WTC11 (cell line): Measurements from ENCODE around the gene ACADL. TPM values are rescaled to one million over a fixed set of nuclear protein-coding genes. Genes with fewer than 3 reads are reported as not detected.
A peak's percentile ranks its signal among the peaks of the same experiment; 100 is the strongest.

Experiments used
- ATAC-seq: fragments of 200-7000 bp; cut with Tn5 transposase; 2 replicates; pipeline ENCODE4 v1.10.0; 2021; ENCODE audit warnings: mild to moderate bottlenecking, moderate library complexity
- CTCF ChIA-PET: fragments of 300-600 bp; sonication (Branson Sonifier 250); formaldehyde crosslinking; loops from one replicate; lab custom pipeline; 2021; ENCODE audit warnings: antibody characterized with exemption; lab: Charles Lee
- POLR2A ChIA-PET: fragments of 350-600 bp; sonication (Branson Sonifier 250); formaldehyde crosslinking; loops from one replicate; lab custom pipeline; 2021; ENCODE audit warnings: antibody characterized with exemption; lab: Charles Lee
- DNase-seq: peaks from one replicate; pipeline ENCODE4 v3.0.0; 2021; ENCODE audit warnings: low spot score
- H3K27ac Mint-ChIP-seq: 2 replicates; pipeline ENCODE4 v1.8.0; 2021; ENCODE audit warnings: mixed read lengths
- H3K27me3 Mint-ChIP-seq: 2 replicates; pipeline ENCODE4 v1.8.0; 2021; ENCODE audit warnings: low read depth, mild to moderate bottlenecking, moderate library complexity, mixed read lengths
- H3K36me3 Mint-ChIP-seq: 2 replicates; pipeline ENCODE4 v1.8.0; 2021; ENCODE audit warnings: mixed read lengths
- H3K4me1 Mint-ChIP-seq: 2 replicates; pipeline ENCODE4 v1.8.0; 2022; ENCODE audit warnings: mixed read lengths
- H3K4me3 Mint-ChIP-seq: 2 replicates; pipeline ENCODE4 v1.8.0; 2021; ENCODE audit warnings: mild to moderate bottlenecking, moderate library complexity, mixed read lengths
- H3K9me3 Mint-ChIP-seq: 2 replicates; pipeline ENCODE4 v1.8.0; 2021; ENCODE audit warnings: mixed read lengths
- CREB1 ChIP-seq: sonication (generic); formaldehyde crosslinking; IDR thresholded peaks from 2 replicates; pipeline ENCODE4 v1.8.0; 2023; ENCODE audit warnings: mild to moderate bottlenecking, missing genetic modification reagents
- CTCF ChIP-seq: fragments of 200-600 bp; IDR thresholded peaks from 2 replicates; pipeline ENCODE4 v1.8.0; 2022; ENCODE audit warnings: antibody characterized with exemption
- GRHL2 ChIP-seq: fragments of 250-450 bp; sonication (Bioruptor Pico); IDR thresholded peaks from 2 replicates; pipeline ENCODE4 v1.8.0; 2022; ENCODE audit warnings: mild to moderate bottlenecking, moderate library complexity; ENCODE audit not compliant: insufficient replicate concordance, severe bottlenecking
- HMGA2 ChIP-seq: fragments of 250-450 bp; sonication (Bioruptor Pico); IDR thresholded peaks from 2 replicates; pipeline ENCODE4 v1.4.0; 2021; ENCODE audit warnings: mild to moderate bottlenecking, moderate library complexity
- IRF2 ChIP-seq: sonication (generic); formaldehyde crosslinking; IDR thresholded peaks from 2 replicates; pipeline ENCODE4 v1.8.0; 2022; ENCODE audit warnings: low read depth, missing genetic modification reagents, borderline replicate concordance
- MAX ChIP-seq: sonication (generic); formaldehyde crosslinking; IDR thresholded peaks from 2 replicates; pipeline ENCODE4 v1.8.0; 2022; ENCODE audit warnings: mild to moderate bottlenecking, missing genetic modification reagents
- MYBL2 ChIP-seq: sonication (generic); formaldehyde crosslinking; IDR thresholded peaks from 2 replicates; pipeline ENCODE4 v1.8.1; 2023; ENCODE audit warnings: mild to moderate bottlenecking, moderate library complexity, missing genetic modification reagents
- NFATC4 ChIP-seq: fragments of 250-450 bp; sonication (Bioruptor Pico); IDR thresholded peaks from 2 replicates; pipeline ENCODE4 v1.9.0; 2021; ENCODE audit warnings: mild to moderate bottlenecking
- NR1H2 ChIP-seq: sonication (generic); formaldehyde crosslinking; IDR thresholded peaks from 2 replicates; pipeline ENCODE4 v1.9.0; 2021; ENCODE audit warnings: mild to moderate bottlenecking, moderate library complexity, missing genetic modification reagents
- PREB ChIP-seq: sonication (generic); formaldehyde crosslinking; IDR thresholded peaks from 2 replicates; pipeline ENCODE4 v1.8.1; 2022; ENCODE audit warnings: mild to moderate bottlenecking, missing genetic modification reagents, moderate library complexity, borderline replicate concordance
- PRRX2 ChIP-seq: fragments of 250-450 bp; sonication (Bioruptor Pico); IDR thresholded peaks from 2 replicates; pipeline ENCODE4 v1.8.0; 2021; ENCODE audit warnings: mild to moderate bottlenecking
- RORB ChIP-seq: fragments of 250-450 bp; sonication (Bioruptor Pico); IDR thresholded peaks from 2 replicates; pipeline ENCODE4 v1.9.0; 2021; ENCODE audit warnings: mild to moderate bottlenecking
- SMAD4 ChIP-seq: sonication (generic); formaldehyde crosslinking; IDR thresholded peaks from 2 replicates; pipeline ENCODE4 v1.8.0; 2022; ENCODE audit warnings: mild to moderate bottlenecking, missing genetic modification reagents
- TEAD4 ChIP-seq: sonication (generic); formaldehyde crosslinking; IDR thresholded peaks from 2 replicates; pipeline ENCODE4 v1.8.0; 2022; ENCODE audit warnings: mild to moderate bottlenecking, missing genetic modification reagents
- TP53 ChIP-seq: sonication (generic); formaldehyde crosslinking; IDR thresholded peaks from 2 replicates; pipeline ENCODE4 v1.8.1; 2023; ENCODE audit warnings: mild to moderate bottlenecking, missing genetic modification reagents
- ZBTB21 ChIP-seq: sonication (generic); formaldehyde crosslinking; IDR thresholded peaks from 2 replicates; pipeline ENCODE4 v1.8.1; 2023; ENCODE audit warnings: mild to moderate bottlenecking, missing genetic modification reagents, borderline replicate concordance
- ZNF263 ChIP-seq: sonication (generic); formaldehyde crosslinking; IDR thresholded peaks from 2 replicates; pipeline ENCODE4 v1.8.1; 2022; ENCODE audit warnings: low read depth, mild to moderate bottlenecking, moderate library complexity, missing genetic modification reagents
- ZNF281 ChIP-seq: sonication (generic); formaldehyde crosslinking; IDR thresholded peaks from 2 replicates; pipeline ENCODE4 v1.8.0; 2023; ENCODE audit warnings: mild to moderate bottlenecking, missing genetic modification reagents
- ZNF425 ChIP-seq: fragments of 250-450 bp; sonication (Bioruptor Pico); conservative IDR thresholded peaks from 2 replicates; pipeline ENCODE4 v1.9.0; 2021; ENCODE audit warnings: mild to moderate bottlenecking
- total RNA-seq: library from RNA; stranded (reverse); gene quantifications from 3 replicates; pipeline ENCODE4 v1.2.3, GENCODE V29; 2021
- TF ChIP-seq, protein P1 (sequence below): sonication (generic); formaldehyde crosslinking; IDR thresholded peaks from 2 replicates; pipeline ENCODE4 v1.8.1; 2022; ENCODE audit warnings: low read depth, missing genetic modification reagents, borderline replicate concordance
- TF ChIP-seq, protein P2 (sequence below): fragments of 250-450 bp; sonication (Bioruptor Pico); IDR thresholded peaks from 2 replicates; pipeline ENCODE4 v1.8.0; 2021; ENCODE audit warnings: mild to moderate bottlenecking

Gene ACADL
- total RNA-seq, 1 experiment from 2014 or later = 0.42 TPM

GRCh38 chr2:210199854-210200253, 25.4 kb downstream of the ACADL start:
- CTCF ChIA-PET = interaction anchor here (1.5 to 1.7 kb wide), 2 partner anchors 214 to 256 kb away, joined by 6 to 8 read pairs; no protein-coding TSS in a partner anchor
- DNase-seq = no peak
- Mint-ChIP-seq H3K4me3 (no peak overlapping the region), H3K27me3 (no peaks in the 10 kb centered on the region), H3K4me1 (no peaks in the 10 kb centered on the region), H3K27ac (no peak overlapping the region)
- no peak for ATAC-seq
- no peak for TF ChIP-seq ZNF263
- no peak for TF ChIP-seq GRHL2 (CRISPR knock-in tag)
- no peak for TF ChIP-seq MAX (CRISPR knock-in tag)
- TF ChIP-seq CREB1 (CRISPR knock-in tag) = no peak
- TF ChIP-seq SMAD4 (CRISPR knock-in tag) = no peak
- no peak for TF ChIP-seq NFATC4 (CRISPR knock-in tag)
- TF ChIP-seq ZNF281 (CRISPR knock-in tag) = no peak
- no peak for TF ChIP-seq TP53 (CRISPR knock-in tag)
- TF ChIP-seq NR1H2 = no peak
- TF ChIP-seq, all 79 proteins: peak for 0
- POLR2A ChIA-PET = no interaction called here
- Mint-ChIP-seq H3K9me3 (no peaks in the 10 kb centered on the region), H3K36me3 (no peaks in the 10 kb centered on the region)

DNA sequence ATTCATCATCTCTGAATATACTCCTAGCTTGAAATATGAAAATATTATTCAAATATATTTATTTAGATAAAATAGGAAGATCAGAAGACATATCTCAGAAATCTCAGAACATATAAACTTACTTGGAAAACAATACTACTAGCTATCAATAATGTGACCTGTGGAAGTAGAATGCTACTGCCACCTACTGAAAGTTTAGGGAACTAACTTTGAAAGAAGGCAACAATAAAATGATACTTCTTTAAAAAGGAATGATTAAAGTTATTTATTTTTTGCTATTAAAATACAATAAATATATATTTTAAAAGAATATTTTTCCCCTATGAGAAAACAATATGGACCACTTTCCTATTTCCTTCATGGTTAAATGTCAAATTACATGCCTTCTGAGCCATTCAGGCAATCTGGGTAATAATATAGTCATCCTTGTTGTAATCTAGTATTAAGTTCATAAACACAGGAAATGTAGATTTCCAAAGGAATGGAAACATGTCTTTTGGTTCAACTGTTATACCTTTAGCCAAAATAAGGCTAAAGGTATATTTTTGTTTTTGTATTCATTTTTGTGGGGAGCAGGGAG, 26.0 kb downstream of the ACADL start:
- H3K27me3 Mint-ChIP-seq = no peaks in the 10 kb centered on the region
- peak; percentile 59 for TF ChIP-seq CTCF
- no peak for TF ChIP-seq MAX (CRISPR knock-in tag)
- no peak for TF ChIP-seq RORB
- TF ChIP-seq HMGA2 (CRISPR knock-in tag) = peak; percentile 58; the same call in 1 of the 2 replicates
- no peak for TF ChIP-seq PRRX2
- CTCF ChIA-PET = interaction anchor here (0.6 to 1.7 kb wide), 40 partner anchors 9 to 865 kb away, joined by 3 to 13 read pairs (median 4); partner anchors contain the start of genes ACADL and RPE
- no peaks in the 10 kb centered on the region for H3K36me3 Mint-ChIP-seq
- DNase-seq (no peak), ATAC-seq (no peak)
- no peak overlapping the region for H3K27ac Mint-ChIP-seq
- no peaks in the 10 kb centered on the region for H3K9me3 Mint-ChIP-seq
- H3K4me3 Mint-ChIP-seq = no peak overlapping the region
- POLR2A ChIA-PET = no interaction called here
- H3K4me1 Mint-ChIP-seq = no peaks in the 10 kb centered on the region

DNA sequence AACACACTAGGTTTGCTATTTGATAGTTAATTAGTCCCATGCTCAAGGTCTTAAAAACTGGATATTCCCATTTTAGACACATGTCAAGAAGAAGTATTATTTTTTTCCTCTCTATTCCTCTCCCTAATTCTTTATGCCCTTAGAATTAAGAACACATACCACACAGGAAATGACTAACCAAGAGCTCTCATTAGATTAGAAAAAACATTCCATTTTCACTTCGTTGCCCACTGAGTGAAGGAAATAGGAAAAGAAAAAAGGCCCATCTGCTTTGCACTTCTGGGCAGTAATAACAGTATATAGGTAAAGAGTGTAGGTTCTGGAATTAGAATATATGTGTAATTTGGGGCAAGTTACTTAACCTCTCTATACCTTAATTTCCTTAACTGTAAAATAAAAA, 26.9 kb downstream of the ACADL start:
- POLR2A ChIA-PET = no interaction called here
- Mint-ChIP-seq H3K4me3 (no peak overlapping the region), H3K36me3 (no peaks in the 10 kb centered on the region), H3K4me1 (no peaks in the 10 kb centered on the region), H3K27me3 (no peaks in the 10 kb centered on the region), H3K9me3 (no peaks in the 10 kb centered on the region), H3K27ac (no peak overlapping the region)
- DNase-seq = no peak
- CTCF ChIA-PET = interaction anchor here (0.7 to 1.7 kb wide), 22 partner anchors 8 to 864 kb away, joined by 3 to 13 read pairs (median 5); partner anchors contain the start of genes ACADL and RPE
- ATAC-seq = no peak
- TF ChIP-seq, protein P1, sequence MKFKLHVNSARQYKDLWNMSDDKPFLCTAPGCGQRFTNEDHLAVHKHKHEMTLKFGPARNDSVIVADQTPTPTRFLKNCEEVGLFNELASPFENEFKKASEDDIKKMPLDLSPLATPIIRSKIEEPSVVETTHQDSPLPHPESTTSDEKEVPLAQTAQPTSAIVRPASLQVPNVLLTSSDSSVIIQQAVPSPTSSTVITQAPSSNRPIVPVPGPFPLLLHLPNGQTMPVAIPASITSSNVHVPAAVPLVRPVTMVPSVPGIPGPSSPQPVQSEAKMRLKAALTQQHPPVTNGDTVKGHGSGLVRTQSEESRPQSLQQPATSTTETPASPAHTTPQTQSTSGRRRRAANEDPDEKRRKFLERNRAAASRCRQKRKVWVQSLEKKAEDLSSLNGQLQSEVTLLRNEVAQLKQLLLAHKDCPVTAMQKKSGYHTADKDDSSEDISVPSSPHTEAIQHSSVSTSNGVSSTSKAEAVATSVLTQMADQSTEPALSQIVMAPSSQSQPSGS (CRISPR knock-in tag) = no peak
- no peak for TF ChIP-seq ZBTB21
- TF ChIP-seq TEAD4 (CRISPR knock-in tag) = no peak
- no peak for TF ChIP-seq IRF2 (CRISPR knock-in tag)
- TF ChIP-seq NR1H2 = no peak
- no peak for TF ChIP-seq ZNF425 (CRISPR knock-in tag)
- TF ChIP-seq PREB (CRISPR knock-in tag) = no peak
- TF ChIP-seq RORB = no peak
- TF ChIP-seq, protein P2, sequence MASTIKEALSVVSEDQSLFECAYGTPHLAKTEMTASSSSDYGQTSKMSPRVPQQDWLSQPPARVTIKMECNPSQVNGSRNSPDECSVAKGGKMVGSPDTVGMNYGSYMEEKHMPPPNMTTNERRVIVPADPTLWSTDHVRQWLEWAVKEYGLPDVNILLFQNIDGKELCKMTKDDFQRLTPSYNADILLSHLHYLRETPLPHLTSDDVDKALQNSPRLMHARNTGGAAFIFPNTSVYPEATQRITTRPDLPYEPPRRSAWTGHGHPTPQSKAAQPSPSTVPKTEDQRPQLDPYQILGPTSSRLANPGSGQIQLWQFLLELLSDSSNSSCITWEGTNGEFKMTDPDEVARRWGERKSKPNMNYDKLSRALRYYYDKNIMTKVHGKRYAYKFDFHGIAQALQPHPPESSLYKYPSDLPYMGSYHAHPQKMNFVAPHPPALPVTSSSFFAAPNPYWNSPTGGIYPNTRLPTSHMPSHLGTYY = no peak
- TF ChIP-seq MYBL2 = no peak
